H1 (cell line): ENCODE measurements around the gene PFDN5. TPM values are rescaled to one million over a fixed set of nuclear protein-coding genes. Genes with fewer than 3 reads are reported as not detected.
A peak's percentile ranks its signal among the peaks of the same experiment; 100 is the strongest.

Experiments
- CTCF ChIA-PET: fragments of 300-600 bp; sonication (Branson Sonifier 250); formaldehyde crosslinking; loops from one replicate; lab custom pipeline; 2021; ENCODE audit not compliant: partially characterized antibody; lab: Charles Lee
- POLR2A ChIA-PET: fragments of 300-600 bp; sonication (Branson Sonifier 250); formaldehyde crosslinking; loops from one replicate; lab custom pipeline; 2021; ENCODE audit warnings: inconsistent platforms; ENCODE audit not compliant: partially characterized antibody; lab: Charles Lee
- DNase-seq, 2 experiments: peaks; one replicate each; pipeline versions ENCODE4 v3.0.0 to v3.0.0-alpha.2; 2010 to 2022; ENCODE audit warnings: low spot score in 2 of 2, low read depth in 1 of 2, mixed read lengths in 1 of 2
- FAIRE-seq: peaks from 2 replicates; lab custom pipeline; 2011; peaks lifted over from hg19 to GRCh38; lab: Jason Lieb, UNC
- H2AFZ ChIP-seq: 2 replicates; pipeline ENCODE4 v1.8.1; 2012; ENCODE audit warnings: low read length, inconsistent platforms
- H2AK5ac ChIP-seq: 2 replicates; pipeline ENCODE4 v1.6.1; 2013; ENCODE audit warnings: low read depth, low read length
- H2BK120ac ChIP-seq: replicated peaks from 2 replicates; pipeline ENCODE3; 2013; ENCODE audit warnings: low read depth, low read length, inconsistent platforms
- H2BK12ac ChIP-seq: 2 replicates; pipeline ENCODE4 v1.6.1; 2013; ENCODE audit warnings: low read depth, low read length
- H2BK15ac ChIP-seq: 2 replicates; pipeline ENCODE4 v1.6.1; 2013; ENCODE audit warnings: low read length
- H2BK20ac ChIP-seq: 2 replicates; pipeline ENCODE4 v1.6.1; 2013; ENCODE audit warnings: low read length
- H2BK5ac ChIP-seq: 2 replicates; pipeline ENCODE4 v1.6.1; 2013; ENCODE audit warnings: low read depth, low read length
- H3K14ac ChIP-seq: 2 replicates; pipeline ENCODE4 v1.6.1; 2013; ENCODE audit warnings: inconsistent platforms; ENCODE audit not compliant: insufficient read length
- H3K18ac ChIP-seq: 2 replicates; pipeline ENCODE4 v1.6.1; 2013; ENCODE audit warnings: low read length; ENCODE audit errors: extremely low read depth
- H3K23ac ChIP-seq: 2 replicates; pipeline ENCODE4 v1.6.1; 2013; ENCODE audit warnings: inconsistent platforms; ENCODE audit not compliant: insufficient read length
- H3K23me2 ChIP-seq: 2 replicates; pipeline ENCODE4 v1.6.1; 2013; ENCODE audit warnings: low read depth, low read length
- H3K27ac ChIP-seq: 2 replicates; pipeline ENCODE4 v1.6.1; 2011; ENCODE audit warnings: low read depth, low read length, inconsistent platforms
- H3K27me3 ChIP-seq, 4 experiments: replicated peaks in 1 of 4; 1 replicate in 1 of 4; 2 replicates in 3 of 4; pipeline versions ENCODE4 v1.6.1 to v1.8.1; 2011 to 2013; ENCODE audit warnings: low read length in 3 of 4, mild to moderate bottlenecking in 3 of 4, inconsistent platforms in 2 of 4, mixed read lengths in 2 of 4, moderate library complexity in 1 of 4; ENCODE audit not compliant: control insufficient read depth in 3 of 4, insufficient read depth in 3 of 4; ENCODE audit errors: extremely low read depth in 1 of 4
- H3K36me3 ChIP-seq, 4 experiments: 2 replicates each; pipeline versions ENCODE4 v1.6.1 to v1.8.1; 2011 to 2013; ENCODE audit warnings: mild to moderate bottlenecking in 4 of 4, low read length in 3 of 4, moderate library complexity in 2 of 4, control low read depth in 1 of 4, inconsistent platforms in 1 of 4; ENCODE audit not compliant: insufficient read depth in 4 of 4, control insufficient read depth in 2 of 4
- H3K4ac ChIP-seq: replicated peaks from 2 replicates; pipeline ENCODE3; 2013; ENCODE audit warnings: low read length, low read depth, mixed read lengths, inconsistent platforms; ENCODE audit not compliant: insufficient read length
- H3K4me1 ChIP-seq, 4 experiments: replicated peaks in 1 of 4; 1 replicate in 1 of 4; 2 replicates in 3 of 4; pipeline versions ENCODE4 v1.6.1 to v1.8.1; 2011 to 2013; ENCODE audit warnings: low read length in 3 of 4, inconsistent platforms in 2 of 4, mixed read lengths in 1 of 4; ENCODE audit not compliant: insufficient read depth in 4 of 4, control insufficient read depth in 3 of 4
- H3K4me2 ChIP-seq, 2 experiments: 2 replicates each; pipeline versions ENCODE4 v1.6.1 to v1.8.1; 2011 to 2013; ENCODE audit warnings: low read depth in 2 of 2, low read length in 2 of 2, control low read depth in 1 of 2, inconsistent platforms in 1 of 2, mild to moderate bottlenecking in 1 of 2; ENCODE audit not compliant: insufficient read depth in 1 of 2
- H3K4me3 ChIP-seq, 4 experiments: fragments of 200-600, 300-600 bp in 1 of 4; sonication (generic), shearing (Covaris generic), sonication (Bioruptor Twin) in 1 of 4; 2 replicates each; pipeline versions ENCODE4 v1.5.1 to v1.8.1; 2011 to 2016; ENCODE audit warnings: low read length in 4 of 4, low read depth in 3 of 4, control low read depth in 2 of 4, inconsistent platforms in 2 of 4, mild to moderate bottlenecking in 2 of 4, mixed read lengths in 1 of 4, moderate library complexity in 1 of 4; ENCODE audit not compliant: insufficient read depth in 2 of 4; ENCODE audit errors: extremely low read depth in 1 of 4
- H3K56ac ChIP-seq: replicated peaks from 2 replicates; pipeline ENCODE3; 2013; ENCODE audit warnings: low read depth, mild to moderate bottlenecking, mixed read lengths, low read length, inconsistent platforms; ENCODE audit not compliant: insufficient read length
- H3K79me1 ChIP-seq: 2 replicates; pipeline ENCODE4 v1.6.1; 2013; ENCODE audit warnings: low read depth, low read length, control low read depth
- H3K79me2 ChIP-seq, 2 experiments: 2 replicates each; pipeline versions ENCODE4 v1.6.1 to v1.8.1; 2012 to 2013; ENCODE audit warnings: low read length in 2 of 2, mild to moderate bottlenecking in 2 of 2, inconsistent platforms in 1 of 2; ENCODE audit not compliant: insufficient read depth in 2 of 2, control insufficient read depth in 1 of 2
- H3K9ac ChIP-seq, 4 experiments: replicated peaks in 1 of 4; 1 replicate in 1 of 4; 2 replicates in 3 of 4; pipeline versions ENCODE4 v1.6.1 to v1.8.1; 2011 to 2013; ENCODE audit warnings: low read depth in 3 of 4, low read length in 3 of 4, control low read depth in 2 of 4, mild to moderate bottlenecking in 2 of 4, moderate library complexity in 2 of 4, inconsistent platforms in 1 of 4; ENCODE audit errors: extremely low read depth in 1 of 4
- H3K9me3 ChIP-seq, 2 experiments: 2 replicates each; pipeline versions ENCODE4 v1.6.1 to v1.8.1; 2012 to 2013; ENCODE audit warnings: mild to moderate bottlenecking in 2 of 2, moderate library complexity in 2 of 2, control low read depth in 1 of 2, inconsistent platforms in 1 of 2, low read depth in 1 of 2, low read length in 1 of 2, mixed read lengths in 1 of 2; ENCODE audit not compliant: insufficient read depth in 2 of 2
- H4K20me1 ChIP-seq, 2 experiments: replicated peaks in 1 of 2; 2 replicates each; pipeline versions ENCODE3 to v1.8.1; 2011 to 2013; ENCODE audit warnings: inconsistent platforms in 2 of 2, low read length in 2 of 2, mild to moderate bottlenecking in 1 of 2; ENCODE audit not compliant: insufficient read depth in 2 of 2, control insufficient read depth in 1 of 2
- H4K5ac ChIP-seq: 2 replicates; pipeline ENCODE4 v1.6.1; 2013; ENCODE audit warnings: low read length, low read depth, mixed read lengths, inconsistent platforms; ENCODE audit not compliant: insufficient read length
- H4K8ac ChIP-seq: 2 replicates; pipeline ENCODE4 v1.8.0; 2013; ENCODE audit warnings: mild to moderate bottlenecking, moderate library complexity, low read length, inconsistent platforms; ENCODE audit not compliant: insufficient read depth; ENCODE audit errors: extremely low read depth
- H4K91ac ChIP-seq: replicated peaks from 2 replicates; pipeline ENCODE3; 2013; ENCODE audit warnings: low read length, mixed read lengths, inconsistent platforms; ENCODE audit not compliant: insufficient read length
- POU5F1 ChIP-seq: IDR thresholded peaks from 2 replicates; pipeline ENCODE4 v1.6.1; 2011; ENCODE audit warnings: low read depth, mild to moderate bottlenecking, low read length, moderate library complexity
- RFX5 ChIP-seq: IDR thresholded peaks from 2 replicates; pipeline ENCODE4 v1.6.1; 2011; ENCODE audit warnings: low read depth, low read length, improper control_type of control experiment, borderline replicate concordance
- SIRT6 ChIP-seq: IDR thresholded peaks from one replicate; pipeline ENCODE4 v1.7.1; 2012; ENCODE audit warnings: low read length, inconsistent platforms
- TAF1 ChIP-seq: IDR thresholded peaks from 2 replicates; pipeline ENCODE4 v1.6.1; 2011; ENCODE audit warnings: mild to moderate bottlenecking, low read depth, low read length
- WGBS, 2 experiments: shearing (Covaris generic) in 1 of 2; methylation state at CpG; one replicate each; pipeline versions ENCODE4 v1.1.6 to v1.1.7; 2013 to 2015; ENCODE audit warnings: low lambda C conversion rate in 2 of 2, mixed read lengths in 2 of 2, inconsistent platforms in 1 of 2, low coverage in 1 of 2, missing lambda C conversion rate in 1 of 2; ENCODE audit not compliant: insufficient replicate concordance in 2 of 2, insufficient coverage in 1 of 2, insufficient read length in 1 of 2; ENCODE audit errors: extremely low coverage in 1 of 2, missing lambda C conversion rate in 1 of 2; 5-methylcytosine and 5-hydroxymethylcytosine counted together
- polyA plus RNA-seq, 7 experiments: library from polyadenylated mRNA; depleted of rRNA in 3 of 7; stranded (reverse) in 5 of 7; unstranded in 2 of 7; fragments of >200 nt in 5 of 7; fragments of 200-250 nt in 2 of 7; gene quantifications; 1 replicate in 5 of 7; 2 replicates in 1 of 7; 4 replicates in 1 of 7; pipeline versions ENCODE4 v1.2.1 to v1.2.3, GENCODE V29; 2011 to 2013; ENCODE audit warnings: missing spikeins in 2 of 7, mixed read lengths in 2 of 7
- total RNA-seq: library from RNA; stranded (reverse); fragmentation: NEBNext Ultra II Directional; extraction: Animal tissue kit (Norgen Biotek cat#: 25700); gene quantifications from 2 replicates; pipeline ENCODE4 v1.2.1, GENCODE V29; 2021
- TF ChIP-seq, protein P1 (sequence below): IDR thresholded peaks from 2 replicates; pipeline ENCODE4 v1.6.1; 2012; ENCODE audit warnings: low read length, inconsistent platforms

The PFDN5 gene
- total and polyA plus RNA-seq, 2 of the 8 experiments (the other 6 are each of a cell fraction or from before 2014, with no cell fraction given) = 290 to 630 TPM

- no peak for FAIRE-seq
- Histone ChIP-seq H2AFZ (no peak overlapping the region), H3K56ac (no peak overlapping the region), H4K91ac (no peak overlapping the region), H4K5ac (no peak overlapping the region), H3K79me2 (no peaks in the 10 kb centered on the region), H3K23ac (no peak overlapping the region), H3K18ac (no peak overlapping the region), H2BK5ac (no peak overlapping the region), H3K14ac (no peak overlapping the region), H3K27me3 (peaks cover 3 to 13% (median 5%) of the 10 kb centered on the region in 4 experiments; a peak in 4 of 7 replicates), H2BK15ac (0 out of 2 replicates have a peak overlapping the region, but pooled peaks have one; percentile 18), H4K8ac (no peak overlapping the region), H3K4me1 (peaks cover 0 to 15% (median 8%) of the 10 kb centered on the region in 4 experiments; a peak in 5 of 7 replicates), H3K27ac (no peak overlapping the region), H3K9ac (no peak overlapping the region), H2AK5ac (no peak overlapping the region), H3K36me3 (no peaks in the 10 kb centered on the region), H3K4me3 (no peak overlapping the region), H4K20me1 (no peaks in the 10 kb centered on the region), H2BK120ac (no peak overlapping the region), H2BK20ac (no peak overlapping the region), H3K79me1 (no peaks in the 10 kb centered on the region), H3K23me2 (peaks cover 3% of the 10 kb centered on the region; the same call in 1 of the 2 replicates), H2BK12ac (no peak overlapping the region), H3K4me2 (no peak overlapping the region; a peak in 1 of 4 replicates), H3K4ac (no peak overlapping the region), H3K9me3 (no peaks in the 10 kb centered on the region)
- TF ChIP-seq SIRT6 (no peak), POU5F1 (no peak), TAF1 (no peak), RFX5 (no peak)
- TF ChIP-seq, protein P1, sequence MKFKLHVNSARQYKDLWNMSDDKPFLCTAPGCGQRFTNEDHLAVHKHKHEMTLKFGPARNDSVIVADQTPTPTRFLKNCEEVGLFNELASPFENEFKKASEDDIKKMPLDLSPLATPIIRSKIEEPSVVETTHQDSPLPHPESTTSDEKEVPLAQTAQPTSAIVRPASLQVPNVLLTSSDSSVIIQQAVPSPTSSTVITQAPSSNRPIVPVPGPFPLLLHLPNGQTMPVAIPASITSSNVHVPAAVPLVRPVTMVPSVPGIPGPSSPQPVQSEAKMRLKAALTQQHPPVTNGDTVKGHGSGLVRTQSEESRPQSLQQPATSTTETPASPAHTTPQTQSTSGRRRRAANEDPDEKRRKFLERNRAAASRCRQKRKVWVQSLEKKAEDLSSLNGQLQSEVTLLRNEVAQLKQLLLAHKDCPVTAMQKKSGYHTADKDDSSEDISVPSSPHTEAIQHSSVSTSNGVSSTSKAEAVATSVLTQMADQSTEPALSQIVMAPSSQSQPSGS = no peak
- ChIA-PET POLR2A (interaction anchor here (1.1 to 3.6 kb wide), 7 partner anchors 11 to 152 kb away, joined by 3 to 19 read pairs (median 8); partner anchors contain the start of genes SP1 and SP7), CTCF (interaction anchor here (1.0 to 21.3 kb wide), 5 partner anchors 18 to 136 kb away, joined by 3 to 381 read pairs (median 4); partner anchors contain the start of genes AAAS and SP7)
- no peak for DNase-seq
- 75% methylated on average over 1 of the region's 1 CpG; no CpG with 5 or more reads in 1 of the 2 experiments for WGBS, 2 experiments
Measured at GRCh38 chr12:53346491-53346890, 51.1 kb downstream of the PFDN5 start.
